ENCODE measurements around the gene COLEC11. TPM values are rescaled to one million over a fixed set of nuclear protein-coding genes. Genes with fewer than 3 reads are reported as not detected.

COLEC11 gene
- polyA plus RNA-seq, 2 of the 4 experiments (the other 2 are of a cell fraction): 0.30 to 0.97 TPM

DNA sequence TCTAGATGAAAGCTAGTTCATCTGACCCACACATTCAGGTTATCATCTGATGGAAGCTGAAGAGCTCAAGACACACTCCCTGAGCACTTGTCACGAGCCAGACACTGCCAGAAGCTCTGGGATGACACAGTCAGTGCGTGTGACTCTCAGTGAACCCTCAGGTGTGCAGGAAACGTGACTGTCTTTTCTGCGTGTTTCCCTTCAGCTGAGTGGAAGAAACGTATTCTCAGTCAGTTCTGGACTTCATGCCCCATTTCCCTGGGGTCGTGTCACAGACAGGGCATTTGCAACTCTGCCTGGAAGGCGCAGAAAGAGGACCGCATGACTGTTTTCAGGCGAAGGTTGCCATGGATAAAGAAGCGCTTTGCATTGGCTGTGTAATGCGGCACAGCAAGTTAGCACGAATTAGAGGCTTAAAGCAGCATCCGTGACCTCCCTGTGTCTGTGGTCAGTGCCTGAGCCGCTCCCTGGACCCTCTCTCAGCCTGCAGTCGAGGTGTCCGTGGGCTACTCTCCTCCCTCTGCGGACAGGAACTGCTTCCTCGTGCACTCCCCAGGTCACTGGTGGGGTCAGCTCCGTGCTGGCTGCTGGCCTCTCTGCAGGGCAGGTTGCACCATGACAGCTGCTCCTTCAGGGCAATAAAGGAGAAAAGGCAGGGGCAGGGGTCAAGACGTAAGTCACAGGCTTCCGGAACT is 59.8 kb downstream of the COLEC11 start:
- CTCF ChIA-PET: interaction anchor here (0.8 to 6.1 kb wide), 7 partner anchors 10 to 231 kb away, joined by 3 to 44 read pairs (median 4); no protein-coding TSS in a partner anchor
- ATAC-seq (no peak), FAIRE-seq (no peak), DNase-seq (ENCODE audit: low read depth in 1 of 2, low spot score in 1 of 2) (no peak)
- H3K27ac ChIP-seq: no peak overlapping the region
- no peak overlapping the region for H3K4me2 ChIP-seq
- H3K4me3 ChIP-seq: no peak overlapping the region
- 39% methylated on average over 21 of the region's 21 CpGs for WGBS (ENCODE audit: missing lambda C conversion rate)
- TF ChIP-seq POLR2AphosphoS2 (conservative IDR thresholded peaks at IDR 0.05; ENCODE audit: low read length) (no peak), EHMT2 (IDR thresholded peaks at IDR 0.05; ENCODE audit: low read depth) (no peak)
- H3K4me1 ChIP-seq: peaks cover 5% of the 10 kb centered on the region; the same call in 1 of the 3 replicates
- POLR2A ChIA-PET: no interaction called here
- H3K9me3 ChIP-seq: no peaks in the 10 kb centered on the region

DNA sequence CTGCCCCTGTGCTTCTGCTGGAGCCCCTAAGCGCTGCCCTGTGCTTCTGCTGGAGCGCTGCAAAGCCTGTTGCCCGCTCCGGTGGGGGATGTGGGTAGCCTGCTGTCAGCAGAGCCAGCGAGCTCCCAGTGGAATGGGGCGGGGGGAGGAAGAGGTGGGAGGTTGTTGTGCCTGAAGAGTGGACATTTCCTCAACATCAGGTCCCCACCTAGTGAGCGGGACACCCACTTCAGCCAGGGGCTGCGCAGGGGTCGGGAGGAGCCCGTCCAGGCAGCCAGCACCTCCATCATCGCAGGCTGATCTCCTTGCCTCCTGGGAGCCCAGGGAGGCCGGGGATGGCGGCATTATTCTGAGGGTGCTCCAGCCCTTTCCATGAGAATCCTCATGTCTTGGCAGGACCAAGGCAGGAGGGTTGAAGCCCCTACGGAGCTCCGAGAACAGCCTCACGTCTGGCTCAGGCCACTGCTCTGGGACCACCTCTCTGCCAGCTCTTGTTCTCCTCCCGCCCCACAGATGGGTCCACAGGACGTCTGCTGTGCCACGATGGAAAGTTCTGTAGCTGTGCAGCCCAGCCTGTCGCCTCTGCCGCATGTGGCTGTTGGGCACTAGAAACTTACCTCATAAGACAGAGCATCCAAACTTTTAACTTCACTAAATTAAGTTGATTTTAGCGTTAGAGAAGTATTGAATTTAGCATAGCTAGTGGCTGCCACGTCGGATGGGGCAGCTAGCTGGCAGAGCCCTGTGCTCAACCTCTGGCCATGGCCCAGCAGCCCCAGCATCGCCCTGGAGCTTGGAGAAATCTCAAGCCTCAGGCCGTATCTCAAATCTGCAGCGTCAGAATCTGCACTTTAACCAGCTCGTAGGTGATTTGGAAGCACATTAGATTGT is 61.2 kb downstream of the COLEC11 start:
- Histone ChIP-seq H3K4me2 (no peak overlapping the region), H3K9me3 (no peaks in the 10 kb centered on the region), H3K4me3 (no peak overlapping the region), H3K4me1 (peaks cover 8% of the 10 kb centered on the region; the same call in 2 of the 3 replicates), H3K27ac (no peak overlapping the region)
- FAIRE-seq: no peak
- CTCF ChIA-PET: interaction anchor here (0.7 to 1.2 kb wide), 3 partner anchors 120 to 1770 kb away, joined by 3 read pairs; no protein-coding TSS in a partner anchor
- no peak for DNase-seq (ENCODE audit: low read depth in 1 of 2, low spot score in 1 of 2)
- ATAC-seq: no peak
- TF ChIP-seq, protein P1, sequence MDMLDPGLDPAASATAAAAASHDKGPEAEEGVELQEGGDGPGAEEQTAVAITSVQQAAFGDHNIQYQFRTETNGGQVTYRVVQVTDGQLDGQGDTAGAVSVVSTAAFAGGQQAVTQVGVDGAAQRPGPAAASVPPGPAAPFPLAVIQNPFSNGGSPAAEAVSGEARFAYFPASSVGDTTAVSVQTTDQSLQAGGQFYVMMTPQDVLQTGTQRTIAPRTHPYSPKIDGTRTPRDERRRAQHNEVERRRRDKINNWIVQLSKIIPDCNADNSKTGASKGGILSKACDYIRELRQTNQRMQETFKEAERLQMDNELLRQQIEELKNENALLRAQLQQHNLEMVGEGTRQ (IDR thresholded peaks at IDR 0.05): no peak
- TF ChIP-seq, protein P2, sequence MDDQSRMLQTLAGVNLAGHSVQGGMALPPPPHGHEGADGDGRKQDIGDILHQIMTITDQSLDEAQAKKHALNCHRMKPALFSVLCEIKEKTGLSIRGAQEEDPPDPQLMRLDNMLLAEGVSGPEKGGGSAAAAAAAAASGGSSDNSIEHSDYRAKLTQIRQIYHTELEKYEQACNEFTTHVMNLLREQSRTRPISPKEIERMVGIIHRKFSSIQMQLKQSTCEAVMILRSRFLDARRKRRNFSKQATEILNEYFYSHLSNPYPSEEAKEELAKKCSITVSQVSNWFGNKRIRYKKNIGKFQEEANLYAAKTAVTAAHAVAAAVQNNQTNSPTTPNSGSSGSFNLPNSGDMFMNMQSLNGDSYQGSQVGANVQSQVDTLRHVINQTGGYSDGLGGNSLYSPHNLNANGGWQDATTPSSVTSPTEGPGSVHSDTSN (IDR thresholded peaks at IDR 0.05): no peak
- TF ChIP-seq RCOR1 (IDR thresholded peaks at IDR 0.05; ENCODE audit: low read depth, low read length) (no peak), SMC3 (IDR thresholded peaks at IDR 0.05) (no peak), NR3C1 (IDR thresholded peaks at IDR 0.05) (no peak), CHD2 (IDR thresholded peaks at IDR 0.05; ENCODE audit: low read length, partially characterized antibody) (no peak), CBX2 (IDR thresholded peaks at IDR 0.05; ENCODE audit: borderline replicate concordance, low read depth) (no peak), HOXA7 (CRISPR knock-in tag; IDR thresholded peaks at IDR 0.05) (no peak), HDAC2 (IDR thresholded peaks at IDR 0.05) (no peak), MAZ (IDR thresholded peaks at IDR 0.05; ENCODE audit: borderline replicate concordance, low read depth, low read length) (no peak), NPAS2 (CRISPR knock-in tag; IDR thresholded peaks at IDR 0.05; ENCODE audit: borderline replicate concordance) (no peak)
- WGBS (ENCODE audit: missing lambda C conversion rate): 70% methylated on average over 20 of the region's 28 CpGs
- POLR2A ChIA-PET: no interaction called here

DNA sequence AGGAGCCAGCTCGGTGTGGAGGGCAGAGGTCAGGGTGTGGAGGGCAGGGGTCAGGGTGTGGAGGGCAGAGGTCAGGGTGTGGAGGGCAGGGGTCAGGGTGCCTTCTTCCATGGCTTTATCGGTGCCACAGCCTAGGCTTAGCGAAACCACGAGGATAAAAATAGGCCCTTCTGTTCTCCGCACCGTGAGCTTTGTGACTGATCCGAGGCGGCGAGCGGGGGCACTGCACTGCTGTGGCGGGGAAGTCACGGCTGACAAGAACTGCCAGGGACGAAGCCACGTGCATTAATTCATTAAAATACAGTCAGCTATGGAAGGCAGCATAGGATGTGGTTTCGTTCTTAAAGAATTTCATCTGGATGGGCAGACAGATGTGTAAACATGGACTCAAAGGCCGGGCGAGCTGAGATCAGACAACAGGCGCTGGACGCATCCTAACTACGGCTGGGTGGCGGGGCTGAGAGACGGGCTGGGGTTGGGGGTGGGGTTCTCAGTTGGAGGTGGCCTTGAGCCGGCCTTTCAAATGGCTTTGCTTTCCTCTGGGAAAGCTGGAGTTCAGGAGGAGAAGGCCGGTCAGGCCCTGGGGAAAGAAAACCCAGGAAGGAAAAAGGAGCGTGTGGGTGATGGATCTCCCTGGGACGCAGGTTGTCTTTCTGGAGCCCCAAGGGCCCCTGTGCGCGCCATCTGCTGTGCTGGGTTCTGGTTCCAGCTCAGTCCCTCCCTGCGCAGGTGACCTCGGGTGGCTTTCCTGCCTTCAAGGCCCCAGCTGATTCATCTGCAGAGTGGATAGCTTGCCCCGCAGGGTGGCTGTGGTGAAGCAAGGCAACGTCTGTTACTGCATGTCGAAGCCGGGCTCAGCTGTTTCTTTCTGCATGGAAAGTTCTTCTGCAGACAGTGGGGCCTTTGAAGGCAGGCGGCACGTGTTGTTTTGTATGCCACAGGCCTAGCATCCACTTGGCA is 62.1 kb downstream of the COLEC11 start:
- ChIA-PET POLR2A (no interaction called here), CTCF (interaction anchor here (0.7 to 1.2 kb wide), 3 partner anchors 121 to 1771 kb away, joined by 3 read pairs; no protein-coding TSS in a partner anchor)
- no peak for TF ChIP-seq TP53 (CRISPR knock-in tag; IDR thresholded peaks at IDR 0.05)
- TF ChIP-seq ESRRA (IDR thresholded peaks at IDR 0.05; ENCODE audit: borderline replicate concordance, low read length): no peak
- no peak for TF ChIP-seq JUNB (IDR thresholded peaks at IDR 0.05)
- no peak for TF ChIP-seq GATA3 (IDR thresholded peaks at IDR 0.05; ENCODE audit: borderline replicate concordance)
- no peak for TF ChIP-seq RFX5 (IDR thresholded peaks at IDR 0.05)
- no peak for TF ChIP-seq PHF8 (IDR thresholded peaks at IDR 0.05; ENCODE audit: borderline replicate concordance, low read depth)
- ATAC-seq: no peak
- H3K9me3 ChIP-seq: no peaks in the 10 kb centered on the region
- no peak overlapping the region for H3K4me2 ChIP-seq
- no peak for FAIRE-seq
- no peak for DNase-seq (ENCODE audit: low read depth in 1 of 2, low spot score in 1 of 2)
- H3K4me1 ChIP-seq: peaks cover 8% of the 10 kb centered on the region; the same call in 2 of the 3 replicates
- no peak overlapping the region for H3K4me3 ChIP-seq
- WGBS (ENCODE audit: missing lambda C conversion rate): 80% methylated on average over 36 of the region's 36 CpGs
- no peak overlapping the region for H3K27ac ChIP-seq
